Gastroesophageal sphincter (tissue), 4 donors: ENCODE data around the gene HACD2. TPM values are rescaled to one million over a fixed set of nuclear protein-coding genes. Genes with fewer than 3 reads are reported as not detected.
A peak's percentile ranks its signal among the peaks of the same experiment; 100 is the strongest.

ENCODE experiments used
- ATAC-seq: fragments of 150-250 bp; one replicate; pipeline ENCODE4 v1.9.1; 2016; ENCODE audit warnings: mild to moderate bottlenecking, moderate library complexity
- H3K27ac ChIP-seq, 4 donors: fragments of 200-600 bp; sonication (generic) in 3 of 4; 1 replicate in 3 of 4; 2 replicates in 1 of 4; pipeline ENCODE4 v1.5.1; 2016 to 2019
- H3K27me3 ChIP-seq: fragments of 200-600 bp; sonication (generic); one replicate; pipeline ENCODE4 v1.5.1; 2019
- H3K36me3 ChIP-seq, 2 donors: fragments of 200-600 bp; sonication (generic); one replicate each; pipeline ENCODE4 v1.5.1; 2019; ENCODE audit warnings: control low read depth in 1 of 2
- H3K4me1 ChIP-seq, 3 donors: fragments of 200-600 bp; sonication (generic); 1 replicate in 2 of 3; 2 replicates in 1 of 3; pipeline ENCODE4 v1.5.1; 2016 to 2019; ENCODE audit warnings: control low read depth in 2 of 3
- H3K4me3 ChIP-seq, 2 donors: fragments of 200-600 bp; sonication (generic); one replicate each; pipeline ENCODE4 v1.5.1; 2019; ENCODE audit warnings: mild to moderate bottlenecking in 1 of 2, moderate library complexity in 1 of 2
- H3K9me3 ChIP-seq, 3 donors: fragments of 200-600 bp; sonication (generic); one replicate each; pipeline ENCODE4 v1.5.1; 2017 to 2019; ENCODE audit warnings: control low read depth in 2 of 3
- CTCF ChIP-seq, 4 experiments: fragments of 200-600 bp in 2 of 4; fragments of 450-650 bp in 2 of 4; sonication (generic) in 1 of 4; IDR thresholded peaks; one replicate each; pipeline ENCODE4 v1.5.1; 2017 to 2019; ENCODE audit warnings: antibody characterized with exemption in 4 of 4, mild to moderate bottlenecking in 2 of 4, moderate library complexity in 2 of 4
- EP300 ChIP-seq: sonication (generic); formaldehyde crosslinking; IDR thresholded peaks from one replicate; pipeline ENCODE4 v1.6.1; 2017; ENCODE audit warnings: antibody characterized with exemption, mild to moderate bottlenecking
- POLR2A ChIP-seq, 2 donors: fragments of 450-650 bp; IDR thresholded peaks; one replicate each; pipeline ENCODE4 v1.6.1; 2017; ENCODE audit warnings: antibody characterized with exemption in 2 of 2, mild to moderate bottlenecking in 2 of 2, moderate library complexity in 1 of 2
- POLR2AphosphoS5 ChIP-seq: sonication (generic); formaldehyde crosslinking; IDR thresholded peaks from one replicate; pipeline ENCODE4 v1.6.1; 2017; ENCODE audit warnings: antibody characterized with exemption
- WGBS, 2 donors: methylation state at CpG; one replicate each; pipeline ENCODE4 v1.1.5; 2018; ENCODE audit warnings: low coverage in 1 of 2; 5-methylcytosine and 5-hydroxymethylcytosine counted together
- total RNA-seq, 4 donors: library from RNA; depleted of rRNA; stranded (reverse); fragments of >200 nt; gene quantifications; one replicate each; pipeline ENCODE4 v1.1.0, GENCODE V29; 2016

The HACD2 gene
- total RNA-seq, 4 donors from 2014 or later: 21.3 to 36.7 (median 28.1) TPM

- H3K9me3 ChIP-seq: no peaks in the 10 kb centered on the region
- WGBS, 2 donors: 92 to 94% methylated on average over 3 of the region's 3 CpGs
- ATAC-seq: no peak
These were observed 8.5 kb upstream of the HACD2 start for GRCh38 chr3:123593381-123593780.

GRCh38 chr3:123590685-123591450, 6.0 kb upstream of the HACD2 start:
- Histone ChIP-seq H3K4me3 (no peak overlapping the region), H3K27ac (no peak overlapping the region), H3K27me3 (no peaks in the 10 kb centered on the region), H3K36me3 (peaks cover 0 to 7% of the 10 kb centered on the region in 2 donors), H3K9me3 (no peaks in the 10 kb centered on the region), H3K4me1 (peaks cover 0 to 20% (median 5%) of the 10 kb centered on the region in 3 donors)
- 83 to 89% methylated on average over 2 of the region's 3 CpGs for WGBS, 2 donors
- no peak for TF ChIP-seq CTCF (IDR thresholded peaks at IDR 0.05)
- no peak for TF ChIP-seq POLR2A (IDR thresholded peaks at IDR 0.05)
- no peak for TF ChIP-seq POLR2AphosphoS5
- no peak for TF ChIP-seq EP300
- no peak for ATAC-seq

More at GRCh38 chr3:123593381-123593780, 8.5 kb upstream of the HACD2 start:
- Histone ChIP-seq H3K27me3 (no peaks in the 10 kb centered on the region), H3K4me1 (peaks cover 0 to 11% (median 0%) of the 10 kb centered on the region in 3 donors), H3K4me3 (no peak overlapping the region), H3K27ac (no peak overlapping the region), H3K36me3 (peaks cover 0 to 7% of the 10 kb centered on the region in 2 donors)
- TF ChIP-seq POLR2A (IDR thresholded peaks at IDR 0.05) (no peak), EP300 (no peak), CTCF (IDR thresholded peaks at IDR 0.05) (no peak), POLR2AphosphoS5 (no peak)

- no peak for ATAC-seq
- Histone ChIP-seq H3K36me3 (peaks cover 0 to 7% of the 10 kb centered on the region in 2 donors), H3K27me3 (no peaks in the 10 kb centered on the region), H3K4me1 (peaks cover 0 to 39% (median 8%) of the 10 kb centered on the region in 3 donors), H3K27ac (no peak overlapping the region), H3K9me3 (no peaks in the 10 kb centered on the region), H3K4me3 (no peak overlapping the region)
- WGBS, 2 donors: 93 to 100% methylated on average over 2 of the region's 2 CpGs
- TF ChIP-seq POLR2AphosphoS5 (no peak), CTCF (IDR thresholded peaks at IDR 0.05) (no peak), POLR2A (IDR thresholded peaks at IDR 0.05) (no peak), EP300 (no peak)
These were observed 2.5 kb upstream of the HACD2 start for GRCh38 chr3:123587401-123587800.

GRCh38 chr3:123586968-123587367, 2.1 kb upstream of the HACD2 start:
- Histone ChIP-seq H3K27me3 (no peaks in the 10 kb centered on the region), H3K36me3 (peaks cover 0 to 7% of the 10 kb centered on the region in 2 donors), H3K4me1 (peaks cover 0 to 42% (median 8%) of the 10 kb centered on the region in 3 donors), H3K9me3 (no peaks in the 10 kb centered on the region), H3K4me3 (no peak overlapping the region), H3K27ac (no peak overlapping the region)
- no peak for ATAC-seq
- 56 to 97% methylated on average over 2 of the region's 2 CpGs for WGBS, 2 donors
- no peak for TF ChIP-seq POLR2AphosphoS5
- TF ChIP-seq POLR2A (IDR thresholded peaks at IDR 0.05): no peak
- TF ChIP-seq CTCF (IDR thresholded peaks at IDR 0.05): no peak
- TF ChIP-seq EP300: no peak

- Histone ChIP-seq H3K27ac (peak overlapping the region in 3 of 4 donors; percentile 96), H3K4me3 (peak overlapping the region; percentile 80 to 95), H3K4me1 (peaks cover 0 to 42% (median 8%) of the 10 kb centered on the region in 3 donors), H3K27me3 (no peaks in the 10 kb centered on the region), H3K9me3 (no peaks in the 10 kb centered on the region), H3K36me3 (peaks cover 0 to 13% of the 10 kb centered on the region in 2 donors)
- TF ChIP-seq POLR2A (IDR thresholded peaks at IDR 0.05) (no peak), CTCF (IDR thresholded peaks at IDR 0.05) (no peak), EP300 (no peak), POLR2AphosphoS5 (no peak)
- 0% methylated on average over 3 to 6 of the region's 10 CpGs for WGBS, 2 donors
- no peak for ATAC-seq
These were observed 1.3 kb upstream of the HACD2 start for GRCh38 chr3:123586131-123586530.
